Measurements from ENCODE around the gene CDYL. TPM values are rescaled to one million over a fixed set of nuclear protein-coding genes. Genes with fewer than 3 reads are reported as not detected.

The CDYL gene
- total RNA-seq, 2 donors from 2014 or later = 55.1 to 58.2 TPM

- 63% methylated on average over 5 of the region's 5 CpGs; no CpG with 5 or more reads in 1 of the 2 experiments for WGBS, 2 experiments (ENCODE audit: insufficient coverage in 1 of 2, insufficient read length in 1 of 2)
- DNase-seq = no peak
- Histone ChIP-seq H3K27ac (ENCODE audit: low read depth, low read length) (no peak overlapping the region), H3K36me3 (ENCODE audit: control insufficient read depth, insufficient read depth, low read length) (peaks cover 7% of the 10 kb centered on the region), H3K27me3 (ENCODE audit: control insufficient read depth, insufficient read depth, low read length, poor library complexity, severe bottlenecking) (no peaks in the 10 kb centered on the region), H3K9ac (ENCODE audit: extremely low read depth, low read length, poor library complexity, severe bottlenecking) (no peak overlapping the region), H3K4me1 (ENCODE audit: control insufficient read depth, insufficient read depth, low read length) (peaks cover 10% of the 10 kb centered on the region), H3K9me3 (ENCODE audit: control insufficient read depth, low read length) (no peaks in the 10 kb centered on the region), H3K4me3 (ENCODE audit: low read length) (no peak overlapping the region)
- no peak for TF ChIP-seq CTCF (conservative IDR thresholded peaks at IDR 0.05)
- no peak overlapping the region for H3K27ac Mint-ChIP-seq
- no peaks in the 10 kb centered on the region for H3K27me3 Mint-ChIP-seq (ENCODE audit: insufficient read depth)
- no peaks in the 10 kb centered on the region for H3K9me3 Mint-ChIP-seq
- H3K4me1 Mint-ChIP-seq = peaks cover 38% of the 10 kb centered on the region
- no peak overlapping the region for H3K4me3 Mint-ChIP-seq
- peaks cover 5% of the 10 kb centered on the region for H3K36me3 Mint-ChIP-seq (ENCODE audit: low read depth)
These were observed 140.9 kb downstream of the CDYL start for GRCh38 chr6:4916954-4917561.

GRCh38 chr6:4920914-4921410 lies 144.8 kb downstream of the CDYL start:
- no peak overlapping the region for H3K4me3 ChIP-seq (ENCODE audit: low read length)
- H3K4me1 ChIP-seq (ENCODE audit: control insufficient read depth, insufficient read depth, low read length) = no peaks in the 10 kb centered on the region
- H3K36me3 ChIP-seq (ENCODE audit: control insufficient read depth, insufficient read depth, low read length) = peaks cover 7% of the 10 kb centered on the region
- no peaks in the 10 kb centered on the region for H3K9me3 Mint-ChIP-seq
- no peak for TF ChIP-seq CTCF (conservative IDR thresholded peaks at IDR 0.05)
- no peak overlapping the region for H3K4me3 Mint-ChIP-seq
- DNase-seq = no peak
- H3K27ac Mint-ChIP-seq = no peak overlapping the region
- H3K27me3 ChIP-seq (ENCODE audit: control insufficient read depth, insufficient read depth, low read length, poor library complexity, severe bottlenecking) = no peaks in the 10 kb centered on the region
- H3K27ac ChIP-seq (ENCODE audit: low read depth, low read length) = no peak overlapping the region
- H3K36me3 Mint-ChIP-seq (ENCODE audit: low read depth) = peaks cover 10% of the 10 kb centered on the region
- WGBS, 2 experiments (ENCODE audit: insufficient coverage in 1 of 2, insufficient read length in 1 of 2) = 94% methylated on average over 5 of the region's 5 CpGs
- no peaks in the 10 kb centered on the region for H3K9me3 ChIP-seq (ENCODE audit: control insufficient read depth, low read length)
- peaks cover 8% of the 10 kb centered on the region for H3K4me1 Mint-ChIP-seq
- no peaks in the 10 kb centered on the region for H3K27me3 Mint-ChIP-seq (ENCODE audit: insufficient read depth)
- H3K9ac ChIP-seq (ENCODE audit: extremely low read depth, low read length, poor library complexity, severe bottlenecking) = no peak overlapping the region

GRCh38 chr6:4922488-4923037 lies 146.4 kb downstream of the CDYL start:
- H3K27ac Mint-ChIP-seq = no peak overlapping the region
- Histone ChIP-seq H3K9ac (ENCODE audit: extremely low read depth, low read length, poor library complexity, severe bottlenecking) (no peak overlapping the region), H3K4me3 (ENCODE audit: low read length) (no peak overlapping the region), H3K36me3 (ENCODE audit: control insufficient read depth, insufficient read depth, low read length) (peaks cover 7% of the 10 kb centered on the region), H3K9me3 (ENCODE audit: control insufficient read depth, low read length) (no peaks in the 10 kb centered on the region), H3K4me1 (ENCODE audit: control insufficient read depth, insufficient read depth, low read length) (no peaks in the 10 kb centered on the region), H3K27me3 (ENCODE audit: control insufficient read depth, insufficient read depth, low read length, poor library complexity, severe bottlenecking) (no peaks in the 10 kb centered on the region), H3K27ac (ENCODE audit: low read depth, low read length) (no peak overlapping the region)
- H3K9me3 Mint-ChIP-seq = no peaks in the 10 kb centered on the region
- 95% methylated on average over 10 to 13 of the region's 13 CpGs for WGBS, 2 experiments (ENCODE audit: insufficient coverage in 1 of 2, insufficient read length in 1 of 2)
- peaks cover 9% of the 10 kb centered on the region for H3K36me3 Mint-ChIP-seq (ENCODE audit: low read depth)
- TF ChIP-seq CTCF (conservative IDR thresholded peaks at IDR 0.05) = no peak
- H3K4me3 Mint-ChIP-seq = no peak overlapping the region
- H3K4me1 Mint-ChIP-seq = peaks cover 7% of the 10 kb centered on the region
- DNase-seq = no peak
- H3K27me3 Mint-ChIP-seq (ENCODE audit: insufficient read depth) = no peaks in the 10 kb centered on the region

Measured in endodermal cell (in vitro differentiated cells).